GM19468 (cell line): ENCODE measurements around the gene RFTN1.

ENCODE experiments used
- ATAC-seq: cut with Tn5 transposase; IDR thresholded peaks from one replicate; pipeline ENCODE4 v1.9.1; 2021; ENCODE audit warnings: mild to moderate bottlenecking, moderate library complexity, moderate number of reproducible peaks; ENCODE audit not compliant: unreplicated experiment; ENCODE audit errors: extremely low read depth

RFTN1 gene

DNA sequence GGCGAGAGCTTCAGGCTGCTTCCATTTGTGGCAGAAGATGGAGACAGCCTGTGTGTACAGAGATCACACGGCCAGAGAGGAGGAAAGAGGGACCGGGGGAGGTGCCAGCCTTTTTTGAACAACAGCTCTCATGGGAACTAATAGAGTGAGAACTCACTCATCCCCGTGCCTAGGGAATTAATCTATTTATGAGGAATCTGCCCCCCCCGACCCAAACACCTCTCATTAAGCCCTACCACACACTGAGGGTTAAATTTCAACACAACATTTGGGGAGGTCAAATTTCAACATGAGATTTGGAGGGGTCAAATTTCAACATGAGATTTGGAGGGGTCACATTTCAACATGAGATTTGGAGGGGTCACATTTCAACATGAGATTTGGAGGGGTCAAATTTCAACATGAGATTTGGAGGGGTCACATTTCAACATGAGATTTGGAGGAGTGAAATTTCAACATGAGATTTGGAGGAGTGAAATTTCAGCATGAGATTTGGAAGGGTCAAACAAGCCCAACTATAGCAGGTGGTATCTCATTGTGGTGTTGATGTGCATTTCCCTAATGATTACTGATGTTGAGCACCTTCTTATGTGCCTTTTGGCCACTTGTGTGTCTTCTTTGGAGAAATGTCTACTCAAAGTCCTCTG lies 20.6 kb upstream of the RFTN1 start:
- no peak for ATAC-seq

DNA sequence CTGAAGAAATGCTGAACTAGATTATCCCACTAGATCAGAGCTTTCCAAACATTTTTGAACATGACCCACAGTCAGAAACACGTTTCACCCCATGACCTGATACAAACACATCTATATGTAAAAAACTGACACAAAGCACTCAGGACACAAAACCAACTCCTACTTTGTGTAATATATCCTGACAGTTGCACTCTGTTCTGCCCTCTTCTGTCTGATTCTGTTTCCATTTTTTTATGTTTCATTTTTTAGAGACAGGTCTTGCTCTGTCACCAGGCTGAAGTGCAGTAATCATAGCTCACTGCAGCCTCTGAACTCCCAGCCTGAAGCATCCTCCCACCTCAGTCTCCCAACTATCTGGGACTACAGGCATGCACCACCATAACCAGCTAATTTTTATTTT lies 15.8 kb upstream of the RFTN1 start:
- ATAC-seq, result no peak

DNA sequence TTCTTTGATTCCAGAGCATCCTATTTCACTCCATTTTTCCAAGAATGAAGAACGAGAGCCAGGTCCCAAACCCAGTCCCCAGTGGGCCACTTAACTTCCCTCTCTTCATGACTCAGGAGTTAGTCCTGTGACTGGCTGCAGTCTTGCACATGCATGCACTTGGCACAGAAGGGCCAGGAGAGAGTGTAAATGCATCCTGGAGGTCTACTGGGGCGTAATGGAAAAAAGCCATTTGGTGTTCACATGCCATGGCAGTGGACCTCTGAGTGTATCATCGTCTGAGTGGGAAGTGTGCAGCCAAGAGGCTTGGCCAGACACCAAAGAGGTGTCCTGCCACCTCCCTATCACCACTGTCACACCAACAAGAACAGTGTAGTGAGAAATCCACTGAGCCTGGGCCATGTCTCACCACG lies 15.1 kb upstream of the RFTN1 start:
- ATAC-seq, result no peak

DNA sequence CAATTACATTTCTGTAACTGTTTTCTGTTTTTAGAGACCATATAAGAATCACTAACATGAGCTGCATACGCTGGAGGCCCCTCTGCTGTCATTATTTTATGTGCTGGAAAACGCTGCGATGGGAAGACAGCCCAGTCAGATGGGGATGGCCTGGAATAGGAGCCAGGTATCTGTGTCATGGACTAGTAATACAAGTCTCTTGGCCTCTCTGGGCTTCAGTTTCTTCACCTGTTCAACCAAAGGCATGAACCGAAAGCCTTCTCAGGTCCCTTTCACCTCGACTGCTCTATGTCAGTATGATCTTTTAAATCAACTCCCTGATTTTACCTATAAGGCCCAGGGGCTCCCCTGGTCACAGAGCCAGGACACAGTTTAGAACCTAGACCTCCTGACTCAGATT lies 14.6 kb upstream of the RFTN1 start:
- no peak for ATAC-seq

DNA sequence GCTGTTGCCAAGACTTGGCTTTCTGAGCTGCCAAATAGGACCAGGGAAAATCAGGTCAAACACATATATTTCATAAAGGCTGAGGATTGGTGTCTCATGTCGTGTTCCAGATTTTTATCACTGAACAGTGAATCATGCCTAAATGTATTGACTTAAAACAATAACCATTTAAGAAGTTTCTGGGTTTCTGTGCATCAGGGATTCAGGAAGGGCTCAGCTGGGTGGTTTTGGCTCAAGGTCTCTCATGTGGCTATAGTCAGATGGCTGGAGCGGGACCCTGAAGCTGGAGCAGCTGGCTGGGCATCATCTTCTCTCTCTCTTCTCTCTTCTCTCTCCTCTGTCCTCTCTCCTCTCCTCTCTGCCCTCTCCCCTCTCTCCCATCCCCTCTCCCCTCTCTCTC lies 10.7 kb upstream of the RFTN1 start:
- ATAC-seq, result no peak

DNA sequence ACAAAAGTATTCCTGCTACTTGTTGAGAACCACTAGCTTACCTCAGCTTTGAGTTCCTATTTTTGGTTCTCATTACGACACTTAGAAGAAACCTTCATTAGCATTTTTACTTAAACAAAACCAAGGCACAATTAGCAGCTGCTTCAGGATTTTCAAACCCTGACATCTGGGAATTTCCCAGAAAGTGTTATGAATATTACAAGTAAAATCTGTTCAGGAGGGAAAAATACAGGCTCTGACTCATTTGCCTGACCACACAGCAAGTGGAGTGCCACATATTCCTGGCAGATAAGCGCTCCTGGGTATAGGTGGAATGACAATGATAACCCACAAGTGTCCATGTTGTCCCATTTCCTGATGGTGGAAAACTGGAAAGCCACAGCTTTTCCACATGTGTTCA lies 10.3 kb upstream of the RFTN1 start:
- no peak for ATAC-seq

DNA sequence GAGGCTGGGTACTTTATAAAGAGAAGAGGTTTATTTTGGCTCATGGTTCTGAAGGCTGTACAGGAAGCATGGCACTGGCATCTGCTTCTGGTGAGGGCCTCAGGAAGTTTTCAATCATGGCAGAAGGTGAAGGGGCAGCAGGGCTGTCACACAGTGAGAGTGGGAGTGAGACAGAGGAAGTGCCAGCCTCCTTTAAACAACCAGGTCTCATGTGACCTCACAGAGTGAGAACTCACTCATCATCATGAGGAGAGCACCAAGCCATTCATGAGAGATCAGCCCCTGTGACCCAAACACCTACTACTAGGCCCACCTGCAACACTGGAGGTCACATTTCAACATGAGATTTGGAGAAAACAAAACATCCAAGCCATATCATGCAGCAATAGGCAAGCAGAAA lies 9.3 kb upstream of the RFTN1 start:
- no peak for ATAC-seq

DNA sequence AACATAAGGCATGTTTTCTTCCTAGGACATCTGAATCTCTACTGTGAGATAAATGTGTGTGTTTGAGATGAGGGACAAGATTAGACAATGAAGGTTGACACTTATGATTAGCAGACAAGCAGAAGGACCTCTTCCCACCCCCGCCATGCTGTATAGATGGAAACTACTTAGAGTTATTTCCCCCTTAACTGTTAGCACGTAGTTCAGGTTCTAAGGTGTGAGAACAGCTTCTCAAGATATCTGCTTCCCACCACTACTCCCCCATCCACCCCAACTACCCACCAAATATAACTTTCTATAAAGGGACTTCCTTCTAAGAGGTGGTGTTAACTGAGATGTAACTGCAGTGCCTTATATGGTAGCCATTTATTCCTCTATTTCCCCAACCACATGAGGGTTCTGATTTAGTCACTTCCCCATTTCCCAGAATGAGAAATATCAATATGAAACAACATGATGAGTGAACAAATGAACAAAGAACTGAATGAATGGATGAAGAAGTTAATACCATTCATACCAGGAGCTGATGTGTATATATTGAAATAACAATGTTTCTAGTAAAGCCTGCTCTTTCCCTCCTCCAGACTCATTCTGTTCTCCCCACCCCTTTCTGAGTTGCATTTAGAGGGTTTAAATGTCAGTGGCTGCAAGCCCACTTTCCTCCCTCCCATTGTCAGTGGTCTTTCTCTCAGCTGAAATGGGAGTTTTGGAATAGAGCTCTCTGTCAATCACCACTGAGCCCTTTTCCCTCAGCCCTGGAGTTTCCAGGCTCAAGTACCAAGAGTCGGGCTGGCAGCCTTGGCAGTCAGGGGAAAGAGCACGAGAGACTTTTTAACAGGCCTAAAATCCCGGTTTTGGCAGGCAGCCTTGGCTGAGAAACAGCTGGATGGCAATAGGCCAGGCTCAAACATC lies 7.7 kb upstream of the RFTN1 start:
- ATAC-seq, result peak; percentile 21

DNA sequence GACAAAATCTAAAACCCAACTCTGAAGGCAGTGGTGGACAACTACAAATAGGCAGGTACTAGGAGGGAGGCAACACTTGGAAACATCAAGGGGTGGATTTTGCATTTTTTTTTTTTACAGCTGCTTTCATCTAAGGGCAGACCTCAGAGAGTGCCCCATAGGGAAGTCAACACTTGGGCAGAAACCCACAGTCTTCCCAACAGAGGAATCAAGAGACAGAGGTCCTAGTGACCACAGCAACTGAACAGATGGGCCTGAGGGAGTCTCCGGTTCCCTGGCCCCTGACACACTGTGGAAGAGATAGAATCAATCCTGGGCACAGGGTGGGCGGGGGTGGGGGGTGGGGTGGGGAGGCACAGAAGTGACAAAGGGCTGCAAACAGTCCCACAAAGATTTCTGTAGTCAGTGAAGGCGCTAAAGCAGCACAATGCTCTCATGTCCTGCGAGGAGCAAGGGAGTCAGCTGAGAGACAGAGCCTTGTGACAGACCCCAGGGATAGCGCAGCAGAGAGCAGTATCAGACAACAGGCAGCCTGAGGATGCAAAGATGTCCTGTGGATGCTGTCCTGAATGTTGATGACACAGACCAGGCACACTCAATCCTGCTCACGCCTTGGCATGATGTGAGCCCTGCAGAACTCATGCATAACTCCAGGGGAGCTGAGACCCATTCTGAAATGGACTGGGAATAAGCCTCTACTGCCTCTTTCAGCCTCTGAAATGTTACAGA lies 6.9 kb upstream of the RFTN1 start:
- no peak for ATAC-seq

DNA sequence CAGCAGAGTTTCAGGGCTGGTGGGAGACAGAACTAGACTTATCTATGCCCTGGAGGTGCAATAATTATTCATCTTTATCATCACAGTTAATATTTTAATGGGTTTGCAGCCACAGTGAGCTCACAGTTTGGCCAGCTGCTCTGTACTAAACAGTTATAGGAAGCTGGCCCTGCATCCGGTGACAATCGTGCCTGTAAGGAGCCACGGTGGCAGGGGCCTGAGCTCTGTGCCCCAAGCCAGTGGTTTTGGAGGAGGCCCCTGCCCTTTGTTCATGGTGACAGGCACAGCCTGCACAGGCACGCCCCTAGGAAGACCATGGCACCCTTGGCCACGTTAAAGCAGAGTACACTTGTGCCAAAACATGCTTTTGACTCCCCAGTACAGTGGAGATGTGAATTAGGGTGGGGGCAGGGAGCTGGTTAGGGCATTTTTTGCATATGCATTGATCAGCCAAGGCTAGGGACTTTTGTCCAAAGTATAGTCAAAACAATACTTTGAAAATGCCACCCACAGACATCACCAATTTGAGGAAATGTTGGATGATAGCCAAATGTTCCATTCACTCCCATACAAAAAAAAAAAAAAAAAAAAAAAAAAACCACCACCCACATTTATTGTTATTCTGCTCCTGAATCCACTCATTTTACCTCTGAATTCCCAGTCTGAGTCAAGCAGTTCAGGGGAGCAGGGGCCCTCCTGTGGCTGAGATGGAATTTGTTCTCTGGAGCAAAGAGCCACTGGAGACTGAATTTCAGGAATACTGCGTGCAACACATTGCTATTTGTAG lies 3.4 kb upstream of the RFTN1 start:
- no peak for ATAC-seq

DNA sequence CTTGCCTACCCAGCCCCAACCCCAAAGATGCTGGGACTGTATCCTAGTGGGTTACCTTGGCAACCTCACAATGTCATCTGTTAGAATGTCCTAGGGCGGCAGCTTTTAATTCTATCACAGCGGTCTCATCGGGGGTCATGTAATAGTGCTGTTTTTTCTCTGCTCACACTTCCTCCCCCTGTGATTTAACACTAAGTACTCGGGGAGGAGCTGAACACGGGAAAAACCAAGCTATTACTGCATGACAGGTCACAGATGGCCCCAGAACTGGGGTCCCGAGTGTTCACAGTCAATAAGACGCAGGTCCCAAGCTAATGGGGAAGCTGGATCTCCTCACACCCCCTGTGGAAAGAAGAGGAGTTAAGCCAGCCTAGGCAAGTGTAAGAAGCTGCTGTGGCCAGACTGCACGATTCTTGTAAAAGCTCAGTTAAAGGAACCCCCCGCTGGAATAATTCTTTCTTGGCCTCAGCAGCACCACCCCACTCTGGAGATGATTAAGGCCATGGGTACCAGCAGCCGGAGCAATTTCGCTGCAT lies 2.5 kb upstream of the RFTN1 start:
- no peak for ATAC-seq

DNA sequence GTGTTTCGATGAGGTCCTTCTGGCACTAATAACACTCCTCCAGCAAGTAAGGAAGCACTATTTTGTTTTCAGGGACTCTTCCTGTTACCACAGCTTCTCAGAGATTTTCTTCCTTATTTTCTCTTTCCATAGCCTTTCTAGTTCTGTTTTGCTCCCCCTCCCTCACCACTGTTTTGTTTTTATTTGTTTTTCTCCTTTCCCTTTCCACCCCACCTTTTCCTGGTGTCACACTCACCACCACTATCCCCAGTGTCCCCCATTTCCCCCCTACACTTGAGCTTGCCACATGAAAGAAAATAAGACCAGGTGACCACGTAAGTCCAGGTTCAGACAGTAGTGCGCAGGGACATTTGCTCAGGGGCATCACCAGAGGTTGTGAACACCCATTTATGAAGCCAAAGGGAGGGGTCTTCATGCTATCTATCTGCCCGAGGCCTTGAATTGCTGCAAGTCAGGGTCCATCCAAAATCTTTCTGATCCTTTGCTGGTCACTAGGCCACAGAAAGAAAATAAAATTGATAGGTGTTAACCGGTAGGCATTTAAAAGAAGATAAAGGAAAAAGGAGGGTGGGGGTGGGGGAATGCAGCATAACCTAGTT lies 1.4 kb upstream of the RFTN1 start:
- ATAC-seq, result no peak

DNA sequence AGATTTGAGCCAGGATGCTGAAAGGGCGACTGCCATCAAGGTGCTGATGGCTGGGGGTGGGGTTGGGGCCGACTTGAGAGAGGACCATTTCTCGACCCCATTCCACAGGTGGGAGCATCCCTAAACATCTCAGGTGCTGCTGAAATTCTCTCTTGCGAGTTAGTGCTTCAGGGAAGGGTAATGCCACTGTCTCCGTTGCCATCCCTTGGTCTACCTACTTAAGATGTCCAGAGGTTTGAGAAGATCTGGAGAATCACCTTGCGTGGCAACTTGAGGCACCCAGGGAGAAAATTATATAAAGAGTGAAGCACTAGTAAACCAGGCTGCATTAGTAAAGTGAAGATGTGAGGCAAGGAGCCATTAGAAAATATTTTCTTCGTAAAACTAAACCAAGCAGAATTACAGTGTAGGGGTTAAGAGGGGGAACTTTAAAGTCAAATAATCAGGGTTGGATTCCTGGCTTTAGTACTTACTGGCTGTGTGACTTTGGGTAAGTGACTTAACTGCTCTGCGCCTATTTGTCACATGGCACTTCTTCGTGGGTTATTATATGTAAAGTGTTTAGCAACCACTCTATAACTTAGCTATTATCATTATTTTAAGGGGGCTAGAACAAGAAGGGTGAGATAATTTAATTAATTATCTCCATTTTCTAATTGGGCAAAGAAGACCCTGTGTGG lies 662 bp upstream of the RFTN1 start:
- ATAC-seq, result no peak

DNA sequence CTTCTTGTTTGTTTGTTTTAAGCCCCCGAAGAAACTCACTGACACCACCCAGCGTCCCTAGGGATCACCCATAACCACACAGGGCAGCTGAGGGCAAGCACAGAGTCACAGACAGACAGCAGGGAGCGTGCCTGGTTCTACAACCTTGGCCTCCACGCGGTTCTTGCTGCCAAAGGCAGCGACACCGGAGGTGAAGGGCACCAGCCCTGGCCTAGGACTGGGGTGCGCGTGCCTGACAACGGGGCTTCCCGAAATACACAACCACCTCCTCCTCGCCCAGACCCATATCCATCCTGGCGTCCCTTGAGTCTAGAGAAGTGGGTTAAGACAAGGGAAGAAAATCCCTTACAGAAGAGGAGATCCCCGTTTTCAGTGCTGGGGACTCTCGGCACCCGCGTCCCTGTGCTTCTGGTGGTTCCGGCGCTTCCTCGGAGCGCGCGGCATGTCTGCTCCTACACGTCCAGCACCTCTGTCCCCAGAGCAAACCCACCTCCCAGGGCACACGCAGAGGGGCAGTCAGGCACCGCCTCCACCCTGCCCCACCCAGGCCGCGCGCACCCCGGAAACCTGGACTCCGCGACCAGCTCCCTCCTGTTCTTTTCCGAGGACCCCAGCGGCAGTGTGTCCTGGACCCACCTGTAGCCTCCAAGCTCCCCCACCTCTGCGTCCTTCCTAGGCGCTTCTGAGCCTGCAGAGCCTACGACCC lies 911 bp downstream of the RFTN1 start:
- peak; percentile 1 for ATAC-seq

DNA sequence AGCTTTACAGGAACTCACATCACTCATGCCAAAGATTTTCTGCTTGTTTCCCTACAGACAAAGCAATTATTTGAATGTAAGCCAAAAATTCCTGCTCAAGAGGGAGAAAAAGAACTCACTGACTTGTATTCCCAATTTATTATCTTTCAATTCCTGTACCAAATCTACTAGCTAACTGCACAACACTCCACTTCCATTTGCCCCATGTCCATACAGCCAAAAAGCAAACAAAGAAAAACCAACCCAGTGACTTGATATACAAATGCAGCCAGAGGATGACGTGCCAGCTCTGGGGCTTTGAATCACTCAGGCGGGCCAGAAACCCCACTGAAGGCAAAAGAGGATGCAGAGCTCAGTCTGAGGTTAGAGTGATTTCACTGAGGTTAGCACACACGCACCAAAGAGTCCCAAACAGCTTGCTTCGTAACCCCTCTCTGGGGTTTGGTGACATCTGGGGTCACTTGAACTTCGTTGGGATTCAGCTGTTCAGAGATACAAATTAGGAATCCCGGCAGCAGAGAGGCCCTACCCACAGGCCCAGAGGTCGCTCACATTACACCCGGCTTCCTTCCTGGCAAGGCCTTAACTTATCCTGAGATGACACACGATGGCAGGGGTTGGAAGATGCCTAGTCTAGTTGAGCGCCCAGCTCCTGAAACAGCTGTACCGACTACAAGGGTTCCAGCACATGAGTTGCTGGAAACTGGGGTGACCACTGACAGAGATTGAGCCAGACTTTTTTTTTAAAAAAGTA lies 1.6 kb downstream of the RFTN1 start:
- ATAC-seq, result peak; percentile 37

DNA sequence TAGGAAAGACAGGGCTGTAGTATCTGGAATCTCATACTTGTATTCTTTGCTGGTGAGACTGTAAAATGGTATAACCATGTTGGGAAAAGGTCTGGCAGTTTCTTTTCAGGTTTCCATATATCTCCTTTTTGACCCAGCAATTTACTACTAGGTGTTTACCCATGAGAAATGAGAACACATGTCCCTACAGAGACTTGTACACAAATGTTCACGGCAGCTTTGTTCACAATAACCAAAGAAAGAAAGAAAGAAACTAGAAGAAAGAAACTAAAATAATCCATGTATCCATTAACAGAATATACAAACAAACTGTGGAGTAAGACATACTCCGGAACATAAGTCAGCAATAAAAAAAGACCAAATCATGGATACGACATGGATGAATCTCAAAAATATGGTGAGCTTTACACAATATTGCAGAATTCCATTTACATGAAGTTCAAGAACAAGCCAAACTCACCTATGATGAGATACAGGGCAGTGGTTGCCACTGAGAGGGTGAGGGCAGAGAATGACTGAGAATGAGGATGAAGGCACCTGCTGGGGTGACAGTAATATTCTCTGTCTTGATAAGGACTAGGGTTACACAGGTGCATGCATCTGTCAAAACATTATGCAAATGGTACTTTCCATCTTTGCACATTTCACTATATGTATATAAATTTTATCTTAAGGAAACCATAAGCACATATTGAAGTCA lies 2.7 kb downstream of the RFTN1 start:
- ATAC-seq, result no peak
